Stimulated activated CD4-positive, alpha-beta T cell treated with anti-CD3 and anti-CD28 coated beads, Interleukin-15, amount 100 ng/mL, for 1 hour (primary cell): Measurements from ENCODE around the gene PLCL1.

ENCODE experiments used
- DNase-seq, 2 donors: peaks; one replicate each; pipeline ENCODE4 v3.0.0-alpha.2; 2020; ENCODE audit warnings: low read depth in 1 of 2, low spot score in 1 of 2

Gene PLCL1

DNA sequence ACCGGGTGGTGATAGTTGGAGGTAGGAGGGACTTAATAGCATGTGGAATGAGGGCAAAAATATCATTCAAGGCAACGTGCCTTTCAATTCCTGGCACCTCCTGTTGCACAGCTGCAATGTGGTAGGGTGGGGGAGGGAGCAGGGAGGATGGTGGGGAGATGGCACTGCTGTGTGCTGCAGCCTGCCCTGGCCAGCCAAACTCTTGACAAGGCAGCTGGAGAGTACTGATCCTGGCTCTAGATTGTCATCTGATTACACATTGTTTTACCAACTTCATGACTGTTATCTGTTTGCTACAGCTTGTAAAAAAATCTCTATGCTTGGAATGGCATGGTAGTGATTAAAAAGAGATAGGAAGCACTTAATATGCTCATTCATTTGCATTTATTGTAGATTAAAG, 47.7 kb downstream of the PLCL1 start:
- DNase-seq: no peak

DNA sequence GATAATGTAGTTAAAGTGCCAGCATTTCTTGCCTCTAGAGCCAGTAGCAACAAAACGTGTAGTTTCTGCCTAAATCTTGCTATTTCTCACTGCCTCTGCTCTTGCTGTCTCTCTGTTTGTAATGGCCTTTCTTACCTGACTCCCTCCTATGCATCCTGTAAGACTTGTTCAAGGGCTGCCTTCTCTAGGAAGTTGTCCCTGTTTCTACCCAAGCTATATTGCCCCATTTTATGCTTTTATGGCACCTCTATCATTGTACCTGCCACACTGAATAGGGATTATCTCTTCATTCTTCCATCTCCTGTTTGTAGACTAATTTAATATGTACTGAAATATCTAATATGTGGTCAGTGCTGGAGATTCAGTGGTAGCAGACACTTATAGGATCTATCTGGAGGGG, 49.2 kb downstream of the PLCL1 start:
- DNase-seq: no peak

DNA sequence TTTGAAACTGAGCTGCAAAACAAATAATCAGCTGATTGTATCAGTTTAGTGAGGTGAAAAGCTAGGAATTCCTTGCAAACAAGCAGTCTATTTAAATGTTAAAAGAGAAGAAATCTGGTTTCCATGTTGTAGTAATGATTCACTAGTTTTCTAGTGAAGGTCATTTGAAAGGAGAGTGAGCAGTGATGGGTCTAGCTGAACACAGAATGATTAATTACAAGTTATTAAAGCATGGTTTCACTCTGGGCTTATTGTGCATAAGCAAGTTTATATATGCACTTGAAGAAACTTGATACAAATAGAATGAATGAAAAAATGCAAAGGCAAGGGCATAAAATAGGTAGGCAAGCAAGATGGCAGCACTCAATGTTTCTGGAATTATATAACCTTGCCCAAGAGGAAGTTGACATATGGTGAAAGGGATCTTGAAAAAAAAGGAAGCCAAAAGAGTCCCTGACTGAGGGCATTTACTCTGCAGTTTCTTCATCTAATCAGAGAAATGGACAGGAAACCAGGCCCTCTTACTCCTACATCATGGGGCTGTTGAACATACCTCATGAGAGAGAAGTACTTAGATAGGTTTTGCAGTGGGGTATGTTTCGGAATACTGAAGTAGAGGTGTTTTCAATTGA, 53.2 kb downstream of the PLCL1 start:
- DNase-seq: no peak

GRCh38 chr2:197858607-197859140, 54.3 kb downstream of the PLCL1 start:
- DNase-seq: no peak

DNA sequence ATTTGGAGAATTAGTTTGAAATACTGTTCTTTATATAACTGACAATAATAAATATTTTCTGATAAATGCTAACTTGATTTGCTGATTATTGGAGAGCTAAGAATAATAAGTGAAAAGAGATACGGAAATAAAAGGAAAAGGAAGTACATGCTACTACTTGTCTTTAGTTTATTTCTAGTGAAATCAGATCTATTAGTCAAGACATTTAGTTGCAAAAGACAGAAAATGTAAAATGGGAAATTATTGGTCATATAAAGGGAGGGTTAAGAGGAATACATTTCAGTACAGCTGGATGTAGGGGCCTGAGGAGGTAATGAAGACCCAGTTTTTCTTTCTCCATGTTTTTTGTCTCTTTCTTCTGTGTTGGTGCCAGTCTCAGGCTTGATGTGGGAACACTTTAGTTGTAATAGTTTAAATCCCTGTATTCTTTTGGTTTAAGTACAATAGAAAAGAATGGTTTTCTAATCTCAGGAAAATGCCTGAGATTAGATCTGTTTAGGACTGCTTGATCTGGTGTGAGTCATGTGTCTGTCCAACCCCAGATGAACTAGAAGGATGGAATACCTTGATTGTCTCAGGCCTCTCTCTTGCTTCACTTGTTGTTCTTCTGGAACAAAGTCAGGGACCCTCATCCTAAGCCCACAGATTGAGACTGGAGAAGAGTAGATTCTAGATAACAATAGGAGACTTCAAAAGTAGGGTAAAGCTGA, 58.0 kb downstream of the PLCL1 start:
- no peak for DNase-seq

- no peak for DNase-seq
These were observed 59.4 kb downstream of the PLCL1 start for GRCh38 chr2:197863744-197864143.

DNA sequence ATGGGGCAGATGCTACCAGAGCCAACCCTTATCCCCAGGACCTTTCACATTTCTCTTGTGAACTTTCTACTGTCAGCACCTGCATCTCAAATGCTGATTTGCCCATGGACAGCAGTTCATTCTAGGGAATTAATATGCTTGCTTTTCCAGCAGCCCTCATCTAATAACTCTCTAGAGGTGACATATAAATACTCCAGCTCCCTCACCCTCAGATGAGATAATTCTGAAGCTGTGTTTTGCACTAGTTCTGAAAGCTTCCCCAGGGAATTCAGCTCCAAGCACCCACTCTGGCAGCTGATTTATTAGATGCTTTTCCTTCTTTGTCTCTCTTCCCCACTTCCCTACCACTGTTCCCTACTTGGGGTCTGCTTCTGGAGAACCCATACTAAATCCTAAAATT, 62.1 kb downstream of the PLCL1 start:
- DNase-seq: no peak

GRCh38 chr2:197867033-197867432, 62.6 kb downstream of the PLCL1 start:
- DNase-seq: no peak

DNA sequence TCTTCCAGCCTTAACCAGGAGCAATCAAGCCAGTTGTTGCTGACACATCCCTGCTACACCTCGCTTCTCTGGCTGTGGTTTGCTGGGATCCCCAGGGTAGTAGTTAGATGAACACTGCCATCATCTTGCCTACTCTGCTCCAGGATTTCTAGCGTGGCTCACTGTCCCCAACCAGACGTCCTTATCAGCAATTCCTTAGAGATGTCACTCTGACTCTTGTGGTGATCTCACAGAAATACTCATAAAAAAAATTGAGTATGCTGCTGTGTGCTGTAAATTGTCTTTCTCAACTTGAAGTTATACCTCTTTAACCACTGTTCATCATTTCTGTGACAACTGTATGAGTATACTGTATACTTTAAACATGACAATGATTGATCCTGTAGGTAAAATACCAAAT, 63.2 kb downstream of the PLCL1 start:
- no peak for DNase-seq

- no peak for DNase-seq
These were observed 63.8 kb downstream of the PLCL1 start for GRCh38 chr2:197868206-197868605.

DNA sequence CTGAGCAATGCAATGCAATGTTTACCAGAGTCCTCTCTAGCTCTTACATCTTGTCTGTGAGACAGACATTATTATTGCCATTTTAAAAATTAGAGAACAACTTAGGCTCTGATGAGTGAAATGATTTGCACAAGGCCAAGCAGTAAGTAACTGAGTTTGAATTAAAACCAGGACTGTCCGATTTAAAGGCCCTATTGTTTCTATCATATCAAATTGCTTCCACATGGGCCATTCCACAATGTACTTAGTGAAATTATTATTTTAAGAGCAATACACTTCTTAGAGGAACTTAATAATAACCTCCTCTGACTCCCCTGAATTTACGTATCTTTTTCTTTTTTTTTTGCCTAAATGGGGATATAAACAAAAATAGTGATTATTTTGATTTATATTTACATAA, 64.6 kb downstream of the PLCL1 start:
- no peak for DNase-seq

GRCh38 chr2:197869501-197870111, 65.2 kb downstream of the PLCL1 start:
- DNase-seq: no peak

GRCh38 chr2:197870137-197870536, 65.7 kb downstream of the PLCL1 start:
- no peak for DNase-seq

- no peak for DNase-seq
These were observed 67.5 kb downstream of the PLCL1 start for GRCh38 chr2:197871780-197872456.

DNA sequence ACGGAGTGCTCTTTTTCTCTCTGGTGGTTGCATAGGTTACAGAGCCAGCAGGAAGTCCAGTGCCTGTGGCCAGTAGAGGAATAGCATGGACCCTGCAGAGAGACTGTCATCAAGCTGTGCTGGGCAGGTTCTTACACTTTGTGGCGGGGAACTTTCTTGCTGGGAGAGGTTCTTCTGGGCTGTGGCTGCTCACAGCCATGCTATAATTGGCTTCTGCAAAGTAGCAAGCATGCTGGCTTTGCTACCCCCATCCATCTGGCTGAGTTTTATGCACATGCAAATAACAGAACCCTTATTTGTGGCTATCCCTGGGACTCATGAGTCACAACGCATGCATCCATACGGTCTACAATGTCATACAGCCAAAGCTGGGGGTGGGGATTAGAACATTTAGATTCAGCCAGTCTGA, 68.9 kb downstream of the PLCL1 start:
- no peak for DNase-seq

DNA sequence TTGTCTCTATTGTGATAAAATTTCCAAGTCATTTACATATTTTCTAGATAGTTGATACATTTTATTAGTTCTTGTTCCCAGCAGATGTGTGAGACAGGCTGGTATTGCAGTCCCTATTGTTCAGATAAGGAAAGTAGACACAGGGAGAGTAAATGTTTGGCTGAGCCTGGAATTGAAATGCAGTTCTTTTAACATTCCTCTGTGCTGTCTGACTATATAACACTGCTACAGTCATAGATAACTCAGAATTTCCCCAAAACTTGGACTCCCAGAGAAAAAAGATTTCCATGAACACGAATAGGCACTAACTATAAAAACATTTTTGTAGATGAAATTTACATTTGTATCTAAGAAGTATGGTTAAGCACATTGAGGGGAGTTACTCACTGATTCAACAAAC, 71.4 kb downstream of the PLCL1 start:
- no peak for DNase-seq

- DNase-seq: no peak
These were observed 72.1 kb downstream of the PLCL1 start for GRCh38 chr2:197876524-197876923.

DNA sequence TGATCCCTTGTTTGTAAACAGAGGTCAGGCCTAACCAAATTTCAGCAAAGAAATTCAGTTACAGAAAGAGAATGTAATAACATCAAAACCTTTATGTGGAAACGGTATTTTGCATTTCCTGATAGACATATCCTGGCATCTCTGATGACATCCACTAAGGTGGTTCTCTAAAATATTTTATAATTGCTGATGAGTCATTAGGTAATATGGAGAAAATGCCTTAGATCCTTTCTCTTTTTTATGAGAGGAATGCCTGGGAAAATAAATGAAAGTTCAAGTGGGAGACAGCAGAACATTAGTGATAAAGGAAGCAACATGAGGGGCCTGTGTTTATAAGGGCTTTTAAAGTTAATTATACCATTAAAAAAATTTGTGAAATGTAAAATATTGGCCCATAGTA, 72.6 kb downstream of the PLCL1 start:
- no peak for DNase-seq

- no peak for DNase-seq
These were observed 74.4 kb downstream of the PLCL1 start for GRCh38 chr2:197878792-197879191.

DNA sequence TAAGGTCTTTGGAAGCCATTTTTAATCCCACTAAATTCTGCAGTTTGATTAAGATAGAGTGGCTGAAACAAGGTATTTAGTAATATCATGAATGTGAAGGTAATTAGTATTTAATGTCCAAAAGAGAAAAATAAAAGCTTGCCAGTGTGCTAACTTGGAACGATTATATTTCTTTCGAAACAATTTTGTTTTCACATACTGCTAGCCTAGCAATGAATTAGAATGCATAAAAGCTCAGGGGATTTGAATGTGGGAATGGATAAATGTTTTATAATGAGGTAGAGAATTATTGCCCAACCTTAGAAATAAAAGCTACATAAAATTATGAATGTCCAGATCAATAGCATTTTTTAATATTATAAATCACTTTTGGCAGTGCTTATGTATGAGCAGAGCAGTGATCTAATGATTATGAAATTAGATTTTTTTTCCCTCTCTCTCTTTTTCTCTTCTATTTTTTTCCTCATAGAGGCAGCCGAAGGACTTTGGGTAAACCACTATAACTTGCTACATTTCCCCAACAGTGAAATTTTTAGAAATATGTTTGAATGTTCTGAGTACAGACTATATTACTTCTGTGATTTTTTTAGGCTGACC, 75.5 kb downstream of the PLCL1 start:
- no peak for DNase-seq

DNA sequence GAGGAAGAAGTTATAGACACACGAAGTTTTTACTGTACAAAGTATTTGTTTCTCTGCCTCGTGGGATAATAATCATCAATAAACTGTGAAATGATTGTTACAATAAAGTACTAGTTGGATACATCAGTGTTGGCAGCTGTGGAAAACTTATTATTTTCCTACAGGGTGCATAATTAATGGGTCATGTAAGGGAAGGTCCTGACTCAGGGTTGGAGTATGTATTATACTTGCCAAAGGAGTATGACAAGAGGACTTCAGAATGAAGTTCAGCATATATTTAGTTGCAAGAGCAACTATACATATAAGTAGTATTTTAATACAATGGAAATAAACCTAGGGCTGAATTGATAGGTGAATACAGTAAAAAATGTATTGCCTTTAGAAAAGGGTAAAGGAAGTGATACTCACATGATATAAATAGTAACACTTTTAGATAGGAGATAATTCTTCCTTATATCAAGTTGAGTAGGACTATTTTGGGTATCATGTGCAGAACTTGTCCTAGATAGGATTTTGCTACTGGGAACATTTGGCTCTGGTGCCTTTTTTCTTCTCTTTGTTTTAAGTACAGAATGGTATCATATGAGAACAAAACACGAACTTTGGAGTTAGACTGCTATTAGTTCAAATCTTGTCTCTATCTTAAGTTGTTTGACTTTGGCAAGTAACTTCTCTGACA, 79.1 kb downstream of the PLCL1 start:
- DNase-seq: no peak
